ENCODE data around the gene CARD19. TPM values are rescaled to one million over a fixed set of nuclear protein-coding genes. Genes with fewer than 3 reads are reported as not detected.

Gene CARD19
- total RNA-seq, 1 experiment from 2014 or later, result 54.5 TPM

DNA sequence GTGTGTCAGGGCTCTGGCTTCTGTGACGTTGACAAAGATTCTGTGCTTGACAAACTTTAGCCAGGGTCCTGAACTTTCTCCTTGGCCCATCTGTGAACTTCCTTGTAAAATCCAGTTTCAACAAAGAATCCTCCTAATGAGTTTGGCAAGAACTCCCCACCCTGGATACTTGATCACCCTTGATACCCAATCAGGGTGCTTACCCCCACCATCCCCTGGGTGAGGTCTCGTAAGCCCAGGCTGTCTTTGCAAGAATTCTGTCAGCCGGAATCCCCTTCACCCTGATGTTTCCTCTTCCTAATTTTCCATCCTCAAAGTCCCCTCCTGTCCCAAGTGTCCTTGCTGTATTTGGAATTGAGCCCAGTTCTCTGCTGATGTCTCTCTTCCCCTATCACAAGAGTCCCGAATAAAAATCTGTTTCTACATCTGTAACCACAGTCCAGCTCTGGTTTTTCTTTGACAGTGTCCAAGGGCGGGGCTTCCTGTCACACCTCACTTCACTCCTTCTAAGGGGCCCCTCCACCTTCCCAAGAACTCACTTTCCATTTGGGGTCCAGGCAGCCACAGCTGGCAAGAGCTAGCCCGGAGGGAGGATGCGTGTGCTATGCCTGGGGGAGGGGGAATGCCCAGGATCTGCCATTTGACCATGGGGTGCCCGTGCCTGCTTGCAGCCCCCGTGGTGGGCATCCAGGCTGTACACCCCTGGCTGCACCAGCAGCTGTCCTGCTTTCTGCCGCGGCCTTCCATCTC, 2.7 kb upstream of the CARD19 start (continued):
- TF ChIP-seq, protein P1, sequence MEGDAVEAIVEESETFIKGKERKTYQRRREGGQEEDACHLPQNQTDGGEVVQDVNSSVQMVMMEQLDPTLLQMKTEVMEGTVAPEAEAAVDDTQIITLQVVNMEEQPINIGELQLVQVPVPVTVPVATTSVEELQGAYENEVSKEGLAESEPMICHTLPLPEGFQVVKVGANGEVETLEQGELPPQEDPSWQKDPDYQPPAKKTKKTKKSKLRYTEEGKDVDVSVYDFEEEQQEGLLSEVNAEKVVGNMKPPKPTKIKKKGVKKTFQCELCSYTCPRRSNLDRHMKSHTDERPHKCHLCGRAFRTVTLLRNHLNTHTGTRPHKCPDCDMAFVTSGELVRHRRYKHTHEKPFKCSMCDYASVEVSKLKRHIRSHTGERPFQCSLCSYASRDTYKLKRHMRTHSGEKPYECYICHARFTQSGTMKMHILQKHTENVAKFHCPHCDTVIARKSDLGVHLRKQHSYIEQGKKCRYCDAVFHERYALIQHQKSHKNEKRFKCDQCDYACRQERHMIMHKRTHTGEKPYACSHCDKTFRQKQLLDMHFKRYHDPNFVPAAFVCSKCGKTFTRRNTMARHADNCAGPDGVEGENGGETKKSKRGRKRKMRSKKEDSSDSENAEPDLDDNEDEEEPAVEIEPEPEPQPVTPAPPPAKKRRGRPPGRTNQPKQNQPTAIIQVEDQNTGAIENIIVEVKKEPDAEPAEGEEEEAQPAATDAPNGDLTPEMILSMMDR (IDR thresholded peaks at IDR 0.05 in 2 of 3, conservative IDR thresholded peaks at IDR 0.05 in 1 of 3; ENCODE audit: borderline replicate concordance in 1 of 3, insufficient read depth in 1 of 3, low read depth in 2 of 3, low read length in 2 of 3), result no peak
- TF ChIP-seq TCF7L2 (IDR thresholded peaks at IDR 0.05; ENCODE audit: borderline replicate concordance, extremely low read depth, insufficient read depth, insufficient read length) (no peak), POLR2A (IDR thresholded peaks at IDR 0.05; ENCODE audit: borderline replicate concordance, extremely low read depth, insufficient read depth, insufficient read length) (no peak)

DNA sequence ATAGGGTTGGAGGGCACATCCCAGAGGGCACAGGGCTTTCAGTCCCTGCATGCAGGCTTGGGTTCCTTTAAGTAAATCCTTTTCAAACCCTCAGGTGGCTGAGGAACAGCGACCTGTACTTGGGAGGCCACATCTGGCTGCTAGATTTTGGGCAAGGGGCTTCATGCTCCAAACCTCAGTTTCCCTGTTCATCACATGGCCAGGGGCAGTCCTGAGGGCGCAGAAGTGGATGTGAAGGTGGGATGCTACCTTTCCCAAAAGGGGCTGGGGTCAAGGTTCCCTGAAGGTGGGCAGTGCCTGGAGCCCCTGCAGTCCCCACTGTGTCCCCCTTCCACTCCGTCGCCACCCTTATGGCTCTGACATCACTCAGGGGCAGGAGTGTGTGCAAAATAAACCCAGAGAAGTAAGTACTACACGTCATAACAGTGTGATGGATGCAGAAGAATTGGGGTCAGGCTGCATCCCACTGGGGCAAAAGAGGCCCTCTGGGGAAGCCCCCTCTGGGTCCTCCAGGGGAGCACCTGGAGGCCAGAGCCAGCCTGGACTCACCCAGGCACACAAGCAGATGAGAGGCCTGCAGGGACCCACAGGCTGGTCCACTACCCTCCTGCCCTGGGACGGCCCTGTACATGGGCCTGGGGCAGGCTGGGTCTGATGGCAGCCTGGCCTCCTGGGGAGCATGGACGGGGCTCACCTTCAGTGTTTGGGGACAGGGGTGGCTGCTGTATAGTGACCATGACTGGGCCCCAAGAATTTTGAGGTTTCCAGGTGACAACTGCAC, 1.9 kb upstream of the CARD19 start:
- Histone ChIP-seq H3K79me2 (ENCODE audit: insufficient read depth, low read length) (peaks cover 26% of the 10 kb centered on the region), H3K4me2 (ENCODE audit: low read length) (peak overlapping the region; percentile 97), H3K9ac (ENCODE audit: low read length) (0 out of 2 replicates have a peak overlapping the region, but pooled peaks have one; percentile 87), H3K9me2 (ENCODE audit: insufficient read depth) (no peaks in the 10 kb centered on the region), H4K20me1 (ENCODE audit: insufficient read depth) (no peaks in the 10 kb centered on the region), H3K4me1 (ENCODE audit: control insufficient read depth in 1 of 2, insufficient read depth in 2 of 2, low read length in 2 of 2) (peaks cover 33 to 69% of the 10 kb centered on the region in 2 experiments), H3K27me3 (ENCODE audit: insufficient read depth, low read length) (no peaks in the 10 kb centered on the region), H3K36me3 (ENCODE audit: control insufficient read depth in 1 of 2, insufficient read depth in 2 of 2, low read length in 2 of 2) (no peaks in the 10 kb centered on the region), H3K27ac (ENCODE audit: low read depth, low read length) (peak overlapping the region; percentile 81), H3K4me3 (replicated peaks in 1 of 2; ENCODE audit: low read depth in 1 of 2, low read length in 2 of 2) (peak overlapping the region in 1 of 2 experiments; percentile 77; a peak in 2 of 4 replicates), H2AFZ (ENCODE audit: low read depth, low read length, poor library complexity, severe bottlenecking) (no peak overlapping the region), H3K9me3 (ENCODE audit: control insufficient read depth in 1 of 2, insufficient read depth in 1 of 2, low read depth in 1 of 2, low read length in 2 of 2) (peaks cover 0 to 21% of the 10 kb centered on the region in 2 experiments; a peak in 2 of 4 replicates)
- POLR2A ChIA-PET, result no interaction called here
- DNase-seq (ENCODE audit: low read depth, low spot score) (no peak), ATAC-seq (no peak)
- intact Hi-C loops (cut with micrococcal nuclease), result no loop called here
- BruUV-seq (replicated peaks), result no TSS peak
- CTCF ChIA-PET, result no interaction called here
- RAD21 ChIA-PET (ENCODE audit: low non-redundant PET in 1 of 2, low total read pairs in 2 of 2, uncharacterized antibody in 2 of 2, unreplicated experiment in 2 of 2), result no interaction called here
- TF ChIP-seq, protein P1 (IDR thresholded peaks at IDR 0.05 in 2 of 3, conservative IDR thresholded peaks at IDR 0.05 in 1 of 3; ENCODE audit: borderline replicate concordance in 1 of 3, insufficient read depth in 1 of 3, low read depth in 2 of 3, low read length in 2 of 3), result no peak
- TF ChIP-seq EZH2phosphoT487 (IDR thresholded peaks at IDR 0.05; ENCODE audit: borderline replicate concordance) (no peak), SIN3A (IDR thresholded peaks at IDR 0.05; ENCODE audit: low read depth) (no peak), POLR2AphosphoS5 (IDR thresholded peaks at IDR 0.05; ENCODE audit: low read depth, low read length) (no peak), TCF7L2 (IDR thresholded peaks at IDR 0.05; ENCODE audit: borderline replicate concordance, extremely low read depth, insufficient read depth, insufficient read length) (no peak), EGR1 (IDR thresholded peaks at IDR 0.05; ENCODE audit: low read depth) (no peak), ZNF274 (IDR thresholded peaks at IDR 0.05; ENCODE audit: low read depth, low read length) (no peak), MAX (IDR thresholded peaks at IDR 0.05) (no peak), JUND (IDR thresholded peaks at IDR 0.05) (no peak)
- TF ChIP-seq, protein P2, sequence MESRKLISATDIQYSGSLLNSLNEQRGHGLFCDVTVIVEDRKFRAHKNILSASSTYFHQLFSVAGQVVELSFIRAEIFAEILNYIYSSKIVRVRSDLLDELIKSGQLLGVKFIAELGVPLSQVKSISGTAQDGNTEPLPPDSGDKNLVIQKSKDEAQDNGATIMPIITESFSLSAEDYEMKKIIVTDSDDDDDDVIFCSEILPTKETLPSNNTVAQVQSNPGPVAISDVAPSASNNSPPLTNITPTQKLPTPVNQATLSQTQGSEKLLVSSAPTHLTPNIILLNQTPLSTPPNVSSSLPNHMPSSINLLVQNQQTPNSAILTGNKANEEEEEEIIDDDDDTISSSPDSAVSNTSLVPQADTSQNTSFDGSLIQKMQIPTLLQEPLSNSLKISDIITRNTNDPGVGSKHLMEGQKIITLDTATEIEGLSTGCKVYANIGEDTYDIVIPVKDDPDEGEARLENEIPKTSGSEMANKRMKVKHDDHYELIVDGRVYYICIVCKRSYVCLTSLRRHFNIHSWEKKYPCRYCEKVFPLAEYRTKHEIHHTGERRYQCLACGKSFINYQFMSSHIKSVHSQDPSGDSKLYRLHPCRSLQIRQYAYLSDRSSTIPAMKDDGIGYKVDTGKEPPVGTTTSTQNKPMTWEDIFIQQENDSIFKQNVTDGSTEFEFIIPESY (IDR thresholded peaks at IDR 0.05; ENCODE audit: extremely low read depth, insufficient replicate concordance, low read length), result no peak
